Testis (tissue), 3 donors: Measurements from ENCODE around the gene TRH. TPM values are rescaled to one million over a fixed set of nuclear protein-coding genes. Genes with fewer than 3 reads are reported as not detected.

ENCODE experiments used
- DNase-seq: peaks from one replicate; pipeline ENCODE4 v3.0.0-alpha.2; 2019
- H3K27ac ChIP-seq, 2 donors: fragments of 200-600 bp; sonication (generic); one replicate each; pipeline ENCODE4 v1.5.1; 2019
- H3K27me3 ChIP-seq: fragments of 200-600 bp; sonication (generic); one replicate; pipeline ENCODE4 v1.5.1; 2019
- H3K36me3 ChIP-seq: fragments of 200-600 bp; sonication (generic); one replicate; pipeline ENCODE4 v1.5.1; 2017; ENCODE audit warnings: low read depth; ENCODE audit errors: missing control alignments
- H3K4me1 ChIP-seq: fragments of 200-600 bp; sonication (generic); one replicate; pipeline ENCODE4 v1.5.1; 2019
- H3K4me3 ChIP-seq, 2 donors: fragments of 200-600 bp; sonication (generic); one replicate each; pipeline ENCODE4 v1.5.1; 2017 to 2019
- H3K9me3 ChIP-seq: fragments of 200-600 bp; sonication (generic); one replicate; pipeline ENCODE4 v1.5.1; 2017
- CTCF ChIP-seq, 3 experiments: fragments of 450-650 bp in 2 of 3; fragments of 200-600 bp in 1 of 3; sonication (generic) in 1 of 3; IDR thresholded peaks; one replicate each; pipeline ENCODE4 v1.5.1; 2016 to 2019; ENCODE audit warnings: antibody characterized with exemption in 3 of 3, mild to moderate bottlenecking in 2 of 3, moderate library complexity in 1 of 3
- POLR2A ChIP-seq: fragments of 450-650 bp; IDR thresholded peaks from one replicate; pipeline ENCODE4 v1.6.1; 2017; ENCODE audit warnings: antibody characterized with exemption, mild to moderate bottlenecking, moderate library complexity
- WGBS, 2 donors: methylation state at CpG; one replicate each; pipeline ENCODE4 v1.1.5; 2018; 5-methylcytosine and 5-hydroxymethylcytosine counted together
- intact Hi-C: fragments of 100-400 bp; cut with DNase I; formaldehyde crosslinking; loops from one replicate; pipeline ENCODE4 v1.15.1; 2023; ENCODE audit warnings: low total_unique reads
- polyA plus RNA-seq: library from polyadenylated mRNA; stranded (reverse); fragments of 350-450 nt; fragmentation: Illumina TruSeq; extraction: RNeasy Lipid Tissue Mini Kit (QIAGEN cat#74804); gene quantifications from one replicate; pipeline ENCODE4 v1.2.3, GENCODE V29; 2014; ENCODE audit warnings: low read depth, low replicate concordance; ENCODE audit not compliant: insufficient read depth
- total RNA-seq, 2 donors: library from RNA; depleted of rRNA; stranded (reverse); fragments of >200 nt; gene quantifications; one replicate each; pipeline ENCODE4 v1.2.3, GENCODE V29; 2016

The TRH gene
- total and polyA plus RNA-seq, 3 donors from 2014 or later = 0.87 to 2.1 (median 1.8) TPM

- DNase-seq = no peak
- H3K4me3 ChIP-seq = peak overlapping the region; percentile 15 to 34
- H3K27ac ChIP-seq = no peak overlapping the region
- intact Hi-C loops = no loop called here
- 28 to 31% methylated on average over 39 of the region's 39 CpGs for WGBS, 2 donors
- H3K9me3 ChIP-seq = no peaks in the 10 kb centered on the region
- peaks cover 15% of the 10 kb centered on the region for H3K4me1 ChIP-seq
- no peaks in the 10 kb centered on the region for H3K36me3 ChIP-seq
- no peaks in the 10 kb centered on the region for H3K27me3 ChIP-seq
- TF ChIP-seq POLR2A (no peak), CTCF (IDR thresholded peaks at IDR 0.05) (no peak)
Measured at GRCh38 chr3:129973853-129974563, 512 bp upstream of the TRH start.

GRCh38 chr3:129974833-129975704 is 549 bp downstream of the TRH start:
- 2 to 5% methylated on average over 25 to 65 of the region's 71 CpGs for WGBS, 2 donors
- TF ChIP-seq POLR2A (no peak), CTCF (IDR thresholded peaks at IDR 0.05) (no peak)
- H3K27me3 ChIP-seq = no peaks in the 10 kb centered on the region
- peaks cover 15% of the 10 kb centered on the region for H3K4me1 ChIP-seq
- H3K4me3 ChIP-seq = peak overlapping the region; percentile 15 to 34
- H3K36me3 ChIP-seq = no peaks in the 10 kb centered on the region
- H3K27ac ChIP-seq = no peak overlapping the region
- intact Hi-C loops = no loop called here
- no peak for DNase-seq
- H3K9me3 ChIP-seq = no peaks in the 10 kb centered on the region

GRCh38 chr3:129975705-129976048 is 1.2 kb downstream of the TRH start:
- Histone ChIP-seq H3K9me3 (no peaks in the 10 kb centered on the region), H3K27ac (no peak overlapping the region), H3K4me1 (peaks cover 15% of the 10 kb centered on the region), H3K36me3 (no peaks in the 10 kb centered on the region), H3K4me3 (peak overlapping the region in 1 of 2 donors; percentile 34), H3K27me3 (no peaks in the 10 kb centered on the region)
- intact Hi-C loops = no loop called here
- 7 to 10% methylated on average over 4 to 25 of the region's 27 CpGs for WGBS, 2 donors
- peak; percentile 15 for DNase-seq
- TF ChIP-seq CTCF (IDR thresholded peaks at IDR 0.05) (no peak), POLR2A (no peak)

- TF ChIP-seq CTCF (IDR thresholded peaks at IDR 0.05) (no peak), POLR2A (no peak)
- H3K36me3 ChIP-seq = no peaks in the 10 kb centered on the region
- H3K4me1 ChIP-seq = peaks cover 15% of the 10 kb centered on the region
- H3K9me3 ChIP-seq = no peaks in the 10 kb centered on the region
- intact Hi-C loops = no loop called here
- no peak for DNase-seq
- no peak overlapping the region for H3K4me3 ChIP-seq
- H3K27ac ChIP-seq = no peak overlapping the region
- 69 to 75% methylated on average over 4 of the region's 4 CpGs for WGBS, 2 donors
- no peaks in the 10 kb centered on the region for H3K27me3 ChIP-seq
Measured at GRCh38 chr3:129976286-129976685, 1.8 kb downstream of the TRH start.
